SK-N-SH (cell line): ENCODE results near the gene USP47. TPM values are rescaled to one million over a fixed set of nuclear protein-coding genes. Genes with fewer than 3 reads are reported as not detected.

ENCODE experiments used
- CTCF ChIA-PET: fragments of 300-600, 350-600 bp; formaldehyde crosslinking; extraction: SDS; loops from one replicate; lab custom pipeline; 2021; lab: Yijun Ruan, JAX
- POLR2A ChIA-PET: fragments of 350-600 bp; sonication (Branson Sonifier 250); formaldehyde crosslinking; extraction: SDS; loops from one replicate; lab custom pipeline; 2020; ENCODE audit warnings: antibody characterized with exemption, inconsistent platforms; lab: Yijun Ruan, JAX
- DNase-seq: peaks from one replicate; pipeline ENCODE4 v3.0.0; 2012
- H2AFZ ChIP-seq: fragments of 200-600 bp; sonication (generic); 2 replicates; pipeline ENCODE4 v1.8.1; 2016; ENCODE audit warnings: antibody characterized with exemption, mild to moderate bottlenecking, low read depth
- H3F3A ChIP-seq: fragments of 200-600 bp; sonication (generic); replicated peaks from 2 replicates; pipeline ENCODE3; 2016; ENCODE audit warnings: antibody characterized with exemption, mild to moderate bottlenecking; ENCODE audit not compliant: insufficient read depth
- H3K27ac ChIP-seq, 2 experiments: fragments of 200-500 bp in 1 of 2; fragments of 200-600 bp in 1 of 2; sonication (Bioruptor generic) in 1 of 2; sonication (generic), shearing (Covaris generic) in 1 of 2; 2 replicates each; pipeline versions ENCODE4 v1.5.1 to v1.6.1; 2014 to 2016; ENCODE audit warnings: low read depth in 2 of 2, inconsistent platforms in 1 of 2, low read length in 1 of 2, mild to moderate bottlenecking in 1 of 2, mixed read lengths in 1 of 2
- H3K27me3 ChIP-seq: fragments of 200-600 bp; sonication (generic), shearing (Covaris generic); 2 replicates; pipeline ENCODE4 v1.6.1; 2016; ENCODE audit warnings: mixed run types; ENCODE audit not compliant: insufficient read depth
- H3K36me3 ChIP-seq, 2 experiments: fragments of 200-500 bp in 1 of 2; fragments of 200-600 bp in 1 of 2; sonication (Bioruptor generic) in 1 of 2; sonication (generic) in 1 of 2; replicated peaks in 1 of 2; 2 replicates each; pipeline versions ENCODE3 to v1.5.1; 2014 to 2016; ENCODE audit warnings: low read length in 1 of 2, mild to moderate bottlenecking in 1 of 2; ENCODE audit not compliant: insufficient read depth in 2 of 2, control insufficient read depth in 1 of 2
- H3K4me1 ChIP-seq, 2 experiments: fragments of 200-500 bp in 1 of 2; fragments of 200-600 bp in 1 of 2; sonication (Bioruptor generic) in 1 of 2; sonication (generic), shearing (Covaris generic) in 1 of 2; 2 replicates each; pipeline versions ENCODE4 v1.5.1 to v1.6.1; 2014 to 2016; ENCODE audit warnings: low read depth in 1 of 2, low read length in 1 of 2, mixed run types in 1 of 2; ENCODE audit not compliant: insufficient read depth in 2 of 2, control insufficient read depth in 1 of 2
- H3K4me2 ChIP-seq: fragments of 200-600 bp; sonication (generic), shearing (Covaris generic); 2 replicates; pipeline ENCODE4 v1.6.1; 2017; ENCODE audit warnings: mixed run types
- H3K4me3 ChIP-seq, 2 experiments: fragments of 200-500 bp in 1 of 2; fragments of 200-600 bp in 1 of 2; sonication (Bioruptor generic) in 1 of 2; sonication (generic), shearing (Covaris generic) in 1 of 2; 2 replicates each; pipeline versions ENCODE4 v1.5.1 to v1.8.1; 2014 to 2016; ENCODE audit warnings: low read depth in 2 of 2, inconsistent platforms in 1 of 2, low read length in 1 of 2, mild to moderate bottlenecking in 1 of 2, mixed read lengths in 1 of 2, moderate library complexity in 1 of 2
- H3K79me2 ChIP-seq: fragments of 200-600 bp; sonication (generic); 2 replicates; pipeline ENCODE4 v1.8.1; 2017; ENCODE audit warnings: mild to moderate bottlenecking; ENCODE audit not compliant: insufficient read depth
- H3K9ac ChIP-seq: fragments of 200-600 bp; sonication (generic); 2 replicates; pipeline ENCODE4 v1.6.1; 2017; ENCODE audit warnings: mixed run types
- H3K9me2 ChIP-seq: fragments of 200-600 bp; sonication (generic); 2 replicates; pipeline ENCODE4 v1.6.1; 2017; ENCODE audit warnings: mixed run types
- H3K9me3 ChIP-seq: fragments of 200-600 bp; sonication (generic); 2 replicates; pipeline ENCODE4 v1.6.1; 2017; ENCODE audit warnings: mixed run types, mild to moderate bottlenecking, moderate library complexity
- H4K20me1 ChIP-seq: fragments of 200-600 bp; sonication (generic); 2 replicates; pipeline ENCODE4 v1.6.1; 2017; ENCODE audit warnings: mild to moderate bottlenecking, mixed run types; ENCODE audit not compliant: insufficient read depth
- CHD2 ChIP-seq: fragments of 150-350 bp; IDR thresholded peaks from 2 replicates; pipeline ENCODE4 v1.6.1; 2018; ENCODE audit warnings: low read length; ENCODE audit not compliant: partially characterized antibody
- EP300 ChIP-seq, 2 experiments: IDR thresholded peaks; 2 replicates each; pipeline versions ENCODE4 v1.4.0 to v1.6.1; 2012; ENCODE audit warnings: borderline replicate concordance in 1 of 2, low read depth in 1 of 2, low read length in 1 of 2
- EZH2phosphoT487 ChIP-seq: fragments of 200-600 bp; sonication (generic); IDR thresholded peaks from 2 replicates; pipeline ENCODE4 v1.6.1; 2017; ENCODE audit warnings: low read depth, mixed run types, mild to moderate bottlenecking, antibody characterized with exemption, moderate library complexity, borderline replicate concordance
- FOXJ3 ChIP-seq: sonication (generic); formaldehyde crosslinking; IDR thresholded peaks from 2 replicates; pipeline ENCODE4 v1.5.1; 2020; ENCODE audit warnings: mild to moderate bottlenecking, missing genetic modification reagents
- FOXM1 ChIP-seq: IDR thresholded peaks from 2 replicates; pipeline ENCODE4 v1.4.0; 2012; ENCODE audit warnings: low read depth, mild to moderate bottlenecking
- GATA2 ChIP-seq: sonication (generic); formaldehyde crosslinking; IDR thresholded peaks from 2 replicates; pipeline ENCODE4 v1.5.0; 2020; ENCODE audit warnings: mild to moderate bottlenecking, missing genetic modification reagents
- IRF3 ChIP-seq: fragments of 150-350 bp; IDR thresholded peaks from 2 replicates; pipeline ENCODE4 v1.6.1; 2016; ENCODE audit warnings: mild to moderate bottlenecking, low read depth, low read length
- JUND ChIP-seq: IDR thresholded peaks from 2 replicates; pipeline ENCODE4 v1.4.0; 2012
- MAX ChIP-seq: IDR thresholded peaks from 2 replicates; pipeline ENCODE4 v1.4.0; 2012; ENCODE audit warnings: low read depth
- POLR2AphosphoS5 ChIP-seq: IDR thresholded peaks from 2 replicates; pipeline ENCODE4 v1.6.1; 2012; ENCODE audit warnings: low read depth, low read length
- RCOR1 ChIP-seq: fragments of 150-350 bp; IDR thresholded peaks from 2 replicates; pipeline ENCODE4 v1.6.1; 2017; ENCODE audit warnings: antibody characterized with exemption, low read length
- REST ChIP-seq: IDR thresholded peaks from 2 replicates; pipeline ENCODE4 v1.6.1; 2012; ENCODE audit warnings: mild to moderate bottlenecking, low read depth, low read length, moderate library complexity
- SIN3A ChIP-seq: IDR thresholded peaks from 2 replicates; pipeline ENCODE4 v1.6.1; 2012; ENCODE audit warnings: low read depth, mild to moderate bottlenecking, low read length, moderate library complexity, borderline replicate concordance
- SMC3 ChIP-seq: IDR thresholded peaks from 2 replicates; pipeline ENCODE4 v1.6.1; 2012; ENCODE audit warnings: low read depth, low read length, improper control_type of control experiment
- USF2 ChIP-seq: fragments of 150-350 bp; IDR thresholded peaks from 2 replicates; pipeline ENCODE4 v1.6.1; 2017; ENCODE audit warnings: antibody characterized with exemption, low read length, low read depth, borderline replicate concordance
- ZBTB33 ChIP-seq: IDR thresholded peaks from 2 replicates; pipeline ENCODE4 v1.4.0; 2012; ENCODE audit warnings: low read depth, borderline replicate concordance
- WGBS: methylation state at CpG from one replicate; pipeline ENCODE4 v1.1.6; 2017; ENCODE audit warnings: low lambda C conversion rate; 5-methylcytosine and 5-hydroxymethylcytosine counted together
- polyA plus RNA-seq, 3 experiments: library from polyadenylated mRNA; depleted of rRNA; stranded (reverse); fragments of >200 nt; gene quantifications; 2 replicates each; pipeline ENCODE4 v1.2.3, GENCODE V29; 2012

The USP47 gene
- polyA plus RNA-seq, 1 of the 3 experiments (the other 2 are of a cell fraction): 10.3 TPM

GRCh38 chr11:11899401-11899800 is 57.6 kb downstream of the USP47 start:
- Histone ChIP-seq H3K36me3 (peaks cover 49 to 53% of the 10 kb centered on the region in 2 experiments), H3K27ac (no peak overlapping the region), H3K4me1 (peaks cover 0 to 2% of the 10 kb centered on the region in 2 experiments; a peak in 1 of 4 replicates), H3K9me2 (no peaks in the 10 kb centered on the region; the same call in 1 of the 2 replicates), H2AFZ (no peak overlapping the region), H3K9me3 (no peaks in the 10 kb centered on the region), H3K79me2 (peaks cover 9% of the 10 kb centered on the region), H3K27me3 (no peaks in the 10 kb centered on the region), H4K20me1 (no peaks in the 10 kb centered on the region), H3F3A (peaks cover 7% of the 10 kb centered on the region), H3K9ac (no peak overlapping the region), H3K4me3 (no peak overlapping the region), H3K4me2 (no peak overlapping the region)
- CTCF ChIA-PET: interaction anchor here (0.7 to 0.9 kb wide), 2 partner anchors 68 to 112 kb away, joined by 3 read pairs; no protein-coding TSS in a partner anchor
- DNase-seq: no peak
- POLR2A ChIA-PET: no interaction called here
- TF ChIP-seq RCOR1: no peak
- no peak for TF ChIP-seq GATA2 (CRISPR knock-in tag)
- TF ChIP-seq FOXM1: no peak
- no peak for TF ChIP-seq USF2
- TF ChIP-seq JUND: no peak
- TF ChIP-seq IRF3: no peak
- TF ChIP-seq CHD2: no peak
- WGBS: 86% methylated on average over 1 of the region's 1 CpG

GRCh38 chr11:11901929-11902328 is 60.2 kb downstream of the USP47 start:
- Histone ChIP-seq H3K9me2 (no peaks in the 10 kb centered on the region), H3K79me2 (peaks cover 7% of the 10 kb centered on the region), H3K27me3 (no peaks in the 10 kb centered on the region), H2AFZ (no peak overlapping the region), H3K4me1 (no peaks in the 10 kb centered on the region), H3K9ac (no peak overlapping the region), H3K4me2 (no peak overlapping the region), H3K27ac (no peak overlapping the region), H4K20me1 (no peaks in the 10 kb centered on the region), H3K9me3 (no peaks in the 10 kb centered on the region), H3K36me3 (peaks cover 61 to 63% of the 10 kb centered on the region in 2 experiments), H3K4me3 (no peak overlapping the region), H3F3A (peaks cover 9% of the 10 kb centered on the region)
- ChIA-PET CTCF (interaction anchor here (1.0 to 1.6 kb wide), 2 partner anchors 60 to 142 kb away, joined by 3 to 6 read pairs; partner anchors contain the start of gene USP47), POLR2A (no interaction called here)
- DNase-seq: no peak
- 95% methylated on average over 3 of the region's 3 CpGs for WGBS
- TF ChIP-seq IRF3 (no peak), FOXJ3 (CRISPR knock-in tag) (no peak), EZH2phosphoT487 (no peak), SIN3A (no peak), SMC3 (no peak), GATA2 (CRISPR knock-in tag) (no peak), EP300 (IDR thresholded peaks at IDR 0.05; ENCODE audit: borderline replicate concordance in 1 of 2, low read depth in 1 of 2, low read length in 1 of 2) (no peak), ZBTB33 (no peak), REST (no peak), MAX (no peak), POLR2AphosphoS5 (no peak)
